ENCODE results near the gene POLD1.
"Not testable (repeated sequence)": the region's sequence is repeated elsewhere in the genome, so short reads cannot be mapped to it uniquely, and the experiment has no call there.

POLD1 gene

DNA sequence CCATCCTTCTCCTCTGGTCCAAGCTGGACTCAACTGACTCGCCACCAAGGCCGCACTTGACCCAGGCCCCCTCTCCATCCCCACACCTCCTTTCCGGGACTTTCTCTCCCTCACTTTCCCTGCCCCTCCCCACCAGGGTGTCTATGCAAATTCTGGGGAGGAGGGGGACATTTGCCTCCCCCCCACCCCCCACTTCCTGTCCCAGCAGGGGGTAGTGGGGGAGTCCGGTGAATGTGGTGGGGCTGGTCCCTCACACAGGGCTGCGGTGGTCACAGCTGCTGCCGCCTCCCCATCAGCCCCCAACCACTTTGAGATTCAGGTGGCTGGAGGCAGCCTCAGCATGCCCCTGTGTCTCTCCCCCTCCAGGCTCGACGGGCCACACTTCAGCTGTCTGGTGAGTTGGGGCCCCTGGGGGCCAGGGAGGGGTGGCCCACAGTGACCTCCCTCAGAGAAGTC, 35.5 kb downstream of the POLD1 start:
- peak; percentile 41 for DNase-seq

GRCh38 chr19:50420127-50420526, 36.0 kb downstream of the POLD1 start:
- no peak for DNase-seq

- DNase-seq, result no peak
Measured at GRCh38 chr19:50420808-50421207, 36.7 kb downstream of the POLD1 start.

- DNase-seq, result no peak
Measured at GRCh38 chr19:50422397-50423278, 38.5 kb downstream of the POLD1 start.

GRCh38 chr19:50423279-50424113, 39.3 kb downstream of the POLD1 start:
- DNase-seq, result no peak

GRCh38 chr19:50425581-50425980, 41.4 kb downstream of the POLD1 start:
- DNase-seq, result no peak

DNA sequence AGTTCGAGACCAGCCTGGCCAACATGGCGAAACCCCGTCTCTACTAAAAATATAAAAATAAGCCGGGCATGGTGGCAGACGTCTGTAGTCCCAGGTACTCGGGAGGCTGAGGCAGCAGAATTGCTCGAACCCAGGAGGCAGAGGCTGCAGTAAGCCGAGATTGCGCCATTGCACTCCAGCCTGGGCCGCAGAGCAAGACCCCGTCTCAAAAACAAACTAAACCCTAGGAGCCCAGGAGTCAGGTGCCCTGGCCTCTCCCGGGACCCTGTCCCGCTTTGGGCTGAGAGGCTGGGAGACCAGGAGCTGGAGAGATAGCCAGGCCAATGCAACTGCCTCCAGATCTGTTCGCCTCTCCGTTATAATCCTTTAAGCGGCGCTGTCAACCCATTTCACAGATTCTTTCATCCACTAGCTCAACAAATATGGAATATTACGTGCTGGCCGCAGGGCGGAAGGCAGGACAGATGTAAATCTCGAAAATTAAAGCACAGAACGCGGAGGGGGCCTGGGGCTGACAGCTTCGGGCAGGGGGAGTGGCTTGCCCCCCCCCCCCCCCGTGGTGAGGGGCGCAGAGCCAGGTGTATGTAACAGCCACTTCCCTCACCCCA, 43.3 kb downstream of the POLD1 start:
- DNase-seq, result no peak

DNA sequence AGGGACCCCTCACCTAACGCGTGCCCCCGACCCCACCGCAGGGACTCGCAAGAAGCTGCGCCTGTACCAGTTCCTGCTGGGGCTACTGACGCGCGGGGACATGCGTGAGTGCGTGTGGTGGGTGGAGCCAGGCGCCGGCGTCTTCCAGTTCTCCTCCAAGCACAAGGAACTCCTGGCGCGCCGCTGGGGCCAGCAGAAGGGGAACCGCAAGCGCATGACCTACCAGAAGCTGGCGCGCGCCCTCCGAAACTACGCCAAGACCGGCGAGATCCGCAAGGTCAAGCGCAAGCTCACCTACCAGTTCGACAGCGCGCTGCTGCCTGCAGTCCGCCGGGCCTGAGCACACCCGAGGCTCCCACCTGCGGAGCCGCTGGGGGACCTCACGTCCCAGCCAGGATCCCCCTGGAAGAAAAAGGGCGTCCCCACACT, 43.9 kb downstream of the POLD1 start:
- DNase-seq, result peak; percentile 85

DNA sequence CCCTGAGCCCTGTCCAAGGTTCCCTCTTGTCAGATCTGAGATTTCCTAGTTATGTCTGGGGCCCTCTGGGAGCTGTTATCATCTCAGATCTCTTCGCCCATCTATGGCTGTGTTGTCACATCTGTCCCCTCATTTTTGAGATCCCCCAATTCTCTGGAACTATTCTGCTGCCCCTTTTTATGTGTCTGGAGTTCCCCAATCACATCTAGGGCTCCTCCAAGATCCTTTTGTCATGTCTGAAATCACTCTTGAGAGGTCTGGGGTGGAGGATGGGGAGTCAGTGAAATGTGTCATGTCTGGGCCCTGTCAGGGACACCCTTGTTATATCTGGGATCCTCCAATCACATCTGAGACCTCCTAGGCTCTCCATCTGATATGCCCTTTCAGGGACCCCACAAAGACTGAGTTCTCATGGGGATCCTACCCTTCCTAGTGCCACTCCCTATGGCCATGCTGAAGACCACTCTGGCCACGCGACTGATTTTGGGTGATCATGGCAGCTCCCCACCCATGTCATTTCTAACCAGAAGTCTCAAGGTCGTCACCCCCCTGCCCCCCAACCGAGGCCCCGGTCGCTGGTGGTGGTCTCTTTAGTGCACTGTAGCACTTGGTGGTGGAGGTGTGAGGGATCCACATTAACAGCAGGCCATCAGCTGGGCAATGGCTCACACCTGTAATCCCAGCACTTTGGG, 44.8 kb downstream of the POLD1 start:
- DNase-seq, result no peak

GRCh38 chr19:50430888-50431342, 46.8 kb downstream of the POLD1 start:
- peak; percentile 68 for DNase-seq

GRCh38 chr19:50431343-50432220, 47.4 kb downstream of the POLD1 start:
- DNase-seq, result peak; percentile 85

- no peak for DNase-seq
Measured at GRCh38 chr19:50432221-50433028, 48.3 kb downstream of the POLD1 start, which contains the start of gene MYBPC2. TSS of gene MYBPC2 (plus strand) at chr19:50432892. CDS start at chr19:50432954, 62 bp downstream.

DNA sequence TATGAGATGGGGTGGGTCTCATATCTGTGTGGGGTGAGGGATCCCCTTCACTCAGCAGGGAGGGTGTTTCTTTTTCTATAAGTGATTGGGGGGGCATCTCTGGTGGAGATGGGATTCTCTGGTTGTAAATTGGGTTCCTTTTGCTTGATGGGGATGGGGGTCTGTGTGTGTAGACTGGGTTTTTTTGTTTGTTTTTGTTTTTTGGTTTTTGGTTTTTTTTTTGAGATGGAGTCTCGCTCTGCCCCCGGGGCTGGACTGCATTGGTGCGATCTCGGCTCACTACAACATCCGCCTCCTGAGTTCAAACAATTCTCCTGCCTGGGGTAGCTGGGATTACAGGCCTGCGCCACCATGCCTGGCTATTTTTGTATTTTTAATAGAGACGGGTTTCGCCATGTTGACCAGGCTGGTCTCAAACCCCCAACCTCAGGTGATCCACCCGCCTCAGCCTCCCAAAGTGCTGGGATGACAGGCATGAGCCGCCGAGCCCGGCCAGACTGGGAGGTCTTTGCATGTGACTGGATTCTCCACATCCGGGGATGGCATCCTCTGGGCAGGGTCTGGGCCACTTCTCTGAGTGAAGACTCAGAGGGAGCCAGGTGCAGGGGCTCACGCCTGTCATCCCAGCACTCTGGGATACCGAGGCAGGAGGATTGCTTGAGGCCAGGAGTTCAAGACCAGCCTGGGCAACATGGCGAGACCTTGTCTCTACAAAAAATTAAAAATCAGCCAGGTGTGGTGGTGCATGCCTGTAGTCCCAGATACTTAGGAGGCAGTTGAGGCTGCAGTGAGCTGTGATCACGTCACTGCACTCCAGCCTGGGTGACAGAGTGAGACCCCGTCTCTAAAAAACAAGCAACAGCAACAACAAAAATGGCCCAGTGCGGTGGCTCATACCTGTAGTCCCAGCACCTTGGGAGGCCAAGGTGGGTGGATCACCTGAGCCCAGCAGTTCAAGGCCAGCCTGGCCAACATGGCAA, 49.3 kb downstream of the POLD1 start:
- no peak for DNase-seq

- DNase-seq, result peak; percentile 37
Measured at GRCh38 chr19:50434525-50434924, 50.4 kb downstream of the POLD1 start.

DNA sequence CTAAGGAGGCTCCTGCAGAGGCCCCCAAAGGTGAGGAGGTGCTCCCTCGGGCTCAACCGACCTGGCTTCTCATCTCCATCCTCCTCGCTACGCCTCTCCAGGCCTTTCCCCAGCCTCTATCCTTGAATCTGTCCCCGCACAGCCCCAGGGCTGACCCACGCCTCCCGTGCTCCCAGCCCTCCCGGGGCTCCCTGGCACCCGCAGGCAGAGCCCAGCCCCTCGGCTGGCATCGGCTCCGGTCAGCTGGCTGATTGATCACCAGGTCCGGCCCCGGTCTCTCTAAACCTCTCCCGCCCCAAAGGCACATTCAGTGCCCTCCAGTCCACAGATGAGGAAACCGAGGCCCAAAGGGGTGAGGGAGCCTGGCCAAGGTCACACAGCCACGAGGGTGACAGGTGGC, 51.1 kb downstream of the POLD1 start:
- no peak for DNase-seq

GRCh38 chr19:50435627-50436026, 51.5 kb downstream of the POLD1 start:
- DNase-seq, result no peak

GRCh38 chr19:50437862-50438449, 53.8 kb downstream of the POLD1 start:
- DNase-seq, result no peak

DNA sequence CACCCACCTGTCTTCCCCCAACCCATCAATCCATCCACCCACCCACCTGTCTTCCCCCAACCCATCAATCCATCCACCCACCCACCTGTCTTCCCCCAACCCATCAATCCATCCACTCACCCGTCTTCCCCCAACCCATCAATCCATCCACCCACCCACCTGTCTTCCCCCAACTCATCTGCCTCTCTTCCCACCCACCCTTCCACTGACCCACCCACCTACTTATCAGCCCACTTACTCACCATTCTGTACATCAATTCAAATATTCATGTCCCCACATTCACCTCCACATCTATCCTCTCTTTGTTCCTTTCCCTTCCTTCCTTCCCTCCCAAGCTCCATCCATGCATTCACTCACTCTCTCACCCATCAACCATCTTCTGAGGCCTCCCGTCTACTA, 55.0 kb downstream of the POLD1 start:
- DNase-seq, result not testable (repeated sequence)

DNA sequence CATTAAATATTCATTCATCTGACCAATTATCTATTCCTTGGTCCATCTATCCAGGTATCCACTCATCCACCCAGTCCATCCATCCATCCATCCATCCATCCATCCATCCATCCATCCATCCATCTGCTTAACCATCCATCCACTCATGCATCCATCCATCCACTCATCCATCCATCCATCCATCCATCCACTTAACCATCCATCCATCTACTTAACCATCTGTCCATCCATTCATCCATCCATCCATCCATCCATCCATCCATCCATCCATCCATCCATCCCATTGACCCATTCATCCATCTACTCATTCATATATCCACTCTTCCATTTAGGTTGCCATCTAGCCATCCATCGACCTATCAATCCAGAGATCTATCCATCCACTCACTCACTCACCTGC, 59.9 kb downstream of the POLD1 start:
- no peak for DNase-seq
